DND-41 (cell line): ENCODE data around the gene DISC1.

ENCODE experiments used
- CTCF ChIP-seq: IDR thresholded peaks from 2 replicates; pipeline ENCODE4 v1.5.1; 2012; ENCODE audit warnings: borderline replicate concordance, low read length, moderate library complexity, mild to moderate bottlenecking; ENCODE audit not compliant: poor library complexity, severe bottlenecking; ENCODE audit errors: extremely low read depth
- EZH2 ChIP-seq: IDR thresholded peaks from 3 replicates; pipeline ENCODE4 v1.6.1; 2012; ENCODE audit warnings: borderline replicate concordance, low read depth, mild to moderate bottlenecking, moderate library complexity, low read length, inconsistent platforms; ENCODE audit not compliant: severe bottlenecking

- TF ChIP-seq CTCF (no peak), EZH2 (no peak)
These were observed 409.8 kb downstream of the DISC1 start for GRCh38 chr1:232036181-232036933.
